Neural crest cell (in vitro differentiated cells): ENCODE results near the gene ZNF365. TPM values are rescaled to one million over a fixed set of nuclear protein-coding genes. Genes with fewer than 3 reads are reported as not detected.

Experiments
- DNase-seq: peaks from one replicate; pipeline ENCODE4 v3.0.0; 2021; ENCODE audit warnings: low read depth, mixed read lengths, low spot score
- H3K27ac Mint-ChIP-seq: one replicate; pipeline ENCODE4 v1.8.0; 2021; ENCODE audit warnings: mild to moderate bottlenecking, mixed read lengths; ENCODE audit not compliant: unreplicated experiment
- H3K27me3 Mint-ChIP-seq: 2 replicates; pipeline ENCODE4 v1.8.0; 2021; ENCODE audit warnings: low read depth, mild to moderate bottlenecking, mixed read lengths
- H3K36me3 Mint-ChIP-seq: 2 replicates; pipeline ENCODE4 v1.8.0; 2021; ENCODE audit warnings: low read depth, mild to moderate bottlenecking, mixed read lengths
- H3K4me1 Mint-ChIP-seq: 2 replicates; pipeline ENCODE4 v1.8.0; 2021; ENCODE audit warnings: mixed read lengths
- H3K4me3 Mint-ChIP-seq: one replicate; pipeline ENCODE4 v1.8.0; 2021; ENCODE audit warnings: mild to moderate bottlenecking, mixed read lengths
- H3K9me3 Mint-ChIP-seq: 2 replicates; pipeline ENCODE4 v1.8.0; 2021; ENCODE audit warnings: mixed read lengths
- CTCF ChIP-seq: fragments of 200-600 bp; sonication (generic); conservative IDR thresholded peaks from 2 replicates; pipeline ENCODE4 v1.5.0; 2021; ENCODE audit warnings: antibody characterized with exemption, mild to moderate bottlenecking
- total RNA-seq: library from RNA; stranded (reverse); gene quantifications from 2 replicates; pipeline ENCODE4 v1.2.1, GENCODE V29; 2021

The ZNF365 gene
- total RNA-seq, 1 donor from 2014 or later: 1.0 TPM

GRCh38 chr10:62384447-62385081 is 10.4 kb downstream of the ZNF365 start:
- H3K27me3 Mint-ChIP-seq: no peaks in the 10 kb centered on the region
- H3K4me1 Mint-ChIP-seq: peaks cover 21% of the 10 kb centered on the region
- no peaks in the 10 kb centered on the region for H3K9me3 Mint-ChIP-seq
- no peak overlapping the region for H3K4me3 Mint-ChIP-seq
- TF ChIP-seq CTCF: no peak
- no peak overlapping the region for H3K27ac Mint-ChIP-seq
- H3K36me3 Mint-ChIP-seq: no peaks in the 10 kb centered on the region
- DNase-seq: no peak

- DNase-seq: no peak
- no peak overlapping the region for H3K27ac Mint-ChIP-seq
- peaks cover 4% of the 10 kb centered on the region for H3K4me1 Mint-ChIP-seq
- H3K36me3 Mint-ChIP-seq: peaks cover under 1% of the 10 kb centered on the region
- peaks cover 2% of the 10 kb centered on the region for H3K9me3 Mint-ChIP-seq
- TF ChIP-seq CTCF: no peak
- no peaks in the 10 kb centered on the region for H3K27me3 Mint-ChIP-seq
- H3K4me3 Mint-ChIP-seq: no peak overlapping the region
These were observed 12.5 kb downstream of the ZNF365 start for GRCh38 chr10:62386356-62387320.

- Mint-ChIP-seq H3K4me1 (no peaks in the 10 kb centered on the region), H3K27ac (no peak overlapping the region), H3K4me3 (no peak overlapping the region), H3K36me3 (peaks cover 4% of the 10 kb centered on the region), H3K9me3 (peaks cover 2% of the 10 kb centered on the region), H3K27me3 (no peaks in the 10 kb centered on the region)
- TF ChIP-seq CTCF: no peak
- no peak for DNase-seq
These were observed 14.2 kb downstream of the ZNF365 start for GRCh38 chr10:62388328-62388727.

- peaks cover 2% of the 10 kb centered on the region for H3K9me3 Mint-ChIP-seq
- no peak for DNase-seq
These were observed 16.5 kb downstream of the ZNF365 start for GRCh38 chr10:62390497-62391176.

More at GRCh38 chr10:62390497-62391176, 16.5 kb downstream of the ZNF365 start:
- H3K27me3 Mint-ChIP-seq: no peaks in the 10 kb centered on the region
- no peak overlapping the region for H3K27ac Mint-ChIP-seq
- no peak for TF ChIP-seq CTCF
- peaks cover 4% of the 10 kb centered on the region for H3K36me3 Mint-ChIP-seq
- H3K4me1 Mint-ChIP-seq: no peaks in the 10 kb centered on the region
- H3K4me3 Mint-ChIP-seq: no peak overlapping the region
